HG03460 (cell line): ENCODE measurements around the gene SLC25A17.
"Not testable (repeated sequence)": the region's sequence is repeated elsewhere in the genome, so short reads cannot be mapped to it uniquely, and the experiment has no call there.

ENCODE experiments used
- ATAC-seq: cut with Tn5 transposase; IDR thresholded peaks from one replicate; pipeline ENCODE4 v1.9.1; 2021; ENCODE audit not compliant: unreplicated experiment

The SLC25A17 gene

DNA sequence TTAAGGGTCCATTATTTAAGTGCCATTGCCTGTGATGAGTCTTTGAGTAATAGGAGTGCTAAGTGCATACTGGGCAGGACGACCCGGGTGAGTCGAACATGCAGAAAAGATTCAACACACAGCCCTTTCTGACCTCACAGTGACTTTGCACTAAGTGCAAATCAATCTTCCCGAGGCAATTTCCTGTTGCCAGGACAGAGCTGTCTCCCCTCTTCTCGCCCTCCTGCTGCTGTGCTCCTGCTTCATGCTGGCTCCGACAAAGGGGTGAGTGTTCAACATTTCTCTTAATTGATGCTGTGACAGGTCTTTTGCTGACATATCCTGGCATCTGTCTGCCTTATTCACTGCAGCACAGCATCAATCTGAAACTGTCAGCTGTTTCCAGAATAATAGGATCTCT, 97.9 kb downstream of the SLC25A17 start:
- ATAC-seq, result no peak

DNA sequence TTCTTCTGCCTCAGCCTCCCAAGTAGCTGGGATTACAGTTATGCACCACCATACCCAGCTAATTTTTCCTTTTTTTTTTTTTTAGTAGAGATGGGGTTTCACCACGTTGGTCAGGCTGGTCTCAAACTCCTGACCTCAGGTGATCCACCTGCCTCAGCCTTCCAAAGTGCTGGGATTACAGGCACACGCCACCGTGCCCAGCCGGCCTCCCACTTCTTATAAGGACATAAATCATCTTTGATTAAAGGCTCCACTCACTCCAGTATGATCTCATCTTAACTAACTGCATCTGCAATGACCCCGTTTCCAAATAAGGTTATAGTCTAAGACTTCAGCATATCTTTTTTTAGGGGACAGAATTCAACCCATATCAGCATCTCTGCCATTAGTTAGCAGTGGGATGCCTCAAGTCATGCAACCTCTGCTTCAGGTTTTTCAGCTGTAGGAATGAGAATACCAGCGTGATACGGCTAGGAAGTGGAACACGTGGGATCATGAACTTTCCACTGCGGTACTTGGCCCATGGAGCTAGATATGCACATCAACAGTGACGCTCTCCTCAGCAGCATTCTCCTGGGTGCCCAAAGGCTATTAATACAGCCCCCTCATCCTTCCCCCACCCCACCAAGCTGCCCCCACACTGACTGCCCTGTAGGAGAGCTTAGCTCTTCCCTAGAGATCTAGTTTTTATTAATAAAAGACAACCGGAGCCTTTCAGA, 98.4 kb downstream of the SLC25A17 start:
- ATAC-seq, result no peak

DNA sequence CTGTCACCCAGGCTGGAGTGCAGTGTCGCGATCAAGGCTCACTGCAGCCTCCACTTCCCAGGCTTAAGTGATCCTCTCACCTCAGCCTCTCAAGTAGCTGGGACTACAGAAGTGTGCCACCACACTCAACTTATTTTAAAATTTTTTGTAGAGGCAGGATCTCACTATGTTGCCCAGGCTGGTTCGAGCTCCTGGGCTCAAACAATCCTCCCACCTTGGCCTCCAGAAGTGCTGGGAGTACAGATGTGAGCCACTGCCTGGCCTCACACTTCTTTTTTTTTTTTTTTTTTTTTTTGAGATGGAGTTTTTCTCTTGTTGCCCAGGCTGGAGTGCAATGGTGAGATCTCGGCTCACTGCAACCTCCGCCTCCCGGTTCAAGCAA, 99.0 kb downstream of the SLC25A17 start:
- ATAC-seq, result not testable (repeated sequence)
